Activated CD8-positive, alpha-beta memory T cell treated with anti-CD3 and anti-CD28 coated beads, Interleukin-2, amount 50 U/mL, for 24 hours (primary cell): ENCODE results near the gene GSTCD.
"Not testable (repeated sequence)": the region's sequence is repeated elsewhere in the genome, so short reads cannot be mapped to it uniquely, and the experiment has no call there.

Experiments
- DNase-seq: peaks from one replicate; pipeline ENCODE4 v3.0.0-alpha.2; 2020; ENCODE audit errors: extremely low read depth

Gene GSTCD, protein sequence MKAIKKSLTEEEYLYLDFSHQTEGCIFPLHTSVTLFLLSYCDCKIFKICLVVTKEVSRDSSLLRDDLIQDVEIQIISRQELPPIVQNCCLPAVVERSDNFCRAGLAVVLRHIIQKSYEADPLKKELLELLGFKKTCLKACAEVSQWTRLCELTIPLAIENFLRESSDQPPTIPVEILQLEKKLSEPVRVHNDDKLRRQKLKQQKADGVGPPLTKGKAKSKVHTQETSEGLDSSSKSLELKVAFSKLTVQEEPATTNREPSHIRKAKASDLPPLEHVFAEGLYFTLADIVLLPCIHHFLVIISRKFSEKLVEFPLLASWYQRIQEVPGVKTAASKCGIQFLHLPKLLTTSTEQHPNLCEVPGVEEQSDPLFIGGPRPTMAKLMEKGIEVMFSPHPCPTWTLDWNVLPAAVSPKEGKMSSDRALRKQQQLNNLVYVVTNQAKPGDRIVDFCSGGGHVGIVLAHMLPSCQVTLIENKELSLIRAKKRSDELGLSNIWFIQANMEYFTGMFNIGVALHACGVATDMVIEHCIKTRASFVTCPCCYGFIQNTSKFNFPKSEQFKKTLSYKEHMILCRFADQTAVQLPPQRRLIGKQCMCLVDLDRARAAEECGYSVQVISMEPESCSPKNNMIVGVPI

DNA sequence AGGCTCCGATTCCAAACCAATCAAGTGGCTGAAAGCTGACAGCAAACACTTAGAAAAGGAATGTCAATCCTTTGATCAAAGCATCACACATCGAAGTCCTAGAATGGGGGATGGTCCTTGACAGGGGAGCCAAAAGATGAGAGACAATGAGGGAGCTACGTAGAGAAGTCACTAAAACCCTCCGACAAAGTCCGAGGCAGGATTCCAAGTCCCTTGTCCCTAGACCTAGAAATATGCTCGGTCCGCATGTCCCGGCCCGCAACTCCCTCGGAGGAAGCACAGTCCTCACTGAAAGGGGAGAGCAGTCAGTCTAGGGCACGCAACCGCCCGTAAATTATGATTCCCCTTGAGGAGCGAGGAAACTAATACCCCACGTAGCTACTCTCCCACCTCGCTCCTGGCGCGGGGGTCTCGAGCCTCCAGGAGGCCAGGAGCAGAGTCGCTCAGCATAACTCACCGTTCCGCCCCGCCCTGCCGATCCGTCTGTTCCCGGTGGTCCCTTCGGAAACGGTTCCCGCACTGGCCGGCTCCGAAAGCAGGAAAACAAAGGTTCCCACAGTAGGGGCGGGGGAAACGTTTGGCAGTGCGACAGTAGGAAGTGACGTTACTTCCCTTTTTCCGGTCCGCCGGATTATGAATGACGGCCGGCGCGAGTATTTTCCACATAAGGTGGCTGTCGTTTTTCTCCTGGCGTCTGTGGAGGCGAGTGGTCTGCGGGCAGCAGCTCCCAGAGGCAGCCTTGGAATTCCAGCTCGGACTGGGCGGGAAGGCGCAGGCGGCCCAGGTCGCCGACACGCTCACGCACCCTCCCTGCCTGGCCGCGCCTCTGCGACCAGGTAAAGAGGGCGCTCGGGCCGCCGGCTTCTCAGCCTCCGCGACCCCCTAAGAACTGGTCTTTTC lies at the start of gene GSTCD, which contains the start of gene INTS12:
Gene GSTCD (plus strand): TSS at position 604 of the 900 bp plus-strand sequence. CDS start 8,830 bp downstream, outside the sequence.
Gene INTS12 (minus strand): TSS at position 509 of the 900 bp plus-strand sequence. CDS start 8,684 bp downstream, outside the sequence.
- DNase-seq: peak; percentile 76

DNA sequence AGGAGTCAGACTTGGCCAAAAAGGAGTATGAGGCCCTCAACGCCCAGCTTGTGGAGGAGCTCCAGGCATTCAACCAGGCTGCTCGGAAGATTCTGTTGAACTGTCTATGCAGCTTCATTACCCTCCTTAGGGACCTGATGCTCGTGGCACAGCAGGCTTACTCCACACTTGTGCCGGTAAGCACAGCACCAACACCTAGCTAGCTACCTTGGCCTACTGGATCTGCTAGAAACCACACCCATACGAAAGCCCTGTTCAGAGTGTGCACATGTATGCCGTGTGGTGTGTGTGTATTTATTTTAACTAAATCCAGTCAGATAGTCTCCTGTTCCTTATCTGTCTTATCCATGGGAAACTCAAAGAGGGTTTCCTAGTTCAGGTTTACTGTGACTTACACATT lies 49.4 kb upstream of the GSTCD start:
- DNase-seq: no peak

GRCh38 chr4:105661028-105661427 lies 47.6 kb upstream of the GSTCD start:
- no peak for DNase-seq

DNA sequence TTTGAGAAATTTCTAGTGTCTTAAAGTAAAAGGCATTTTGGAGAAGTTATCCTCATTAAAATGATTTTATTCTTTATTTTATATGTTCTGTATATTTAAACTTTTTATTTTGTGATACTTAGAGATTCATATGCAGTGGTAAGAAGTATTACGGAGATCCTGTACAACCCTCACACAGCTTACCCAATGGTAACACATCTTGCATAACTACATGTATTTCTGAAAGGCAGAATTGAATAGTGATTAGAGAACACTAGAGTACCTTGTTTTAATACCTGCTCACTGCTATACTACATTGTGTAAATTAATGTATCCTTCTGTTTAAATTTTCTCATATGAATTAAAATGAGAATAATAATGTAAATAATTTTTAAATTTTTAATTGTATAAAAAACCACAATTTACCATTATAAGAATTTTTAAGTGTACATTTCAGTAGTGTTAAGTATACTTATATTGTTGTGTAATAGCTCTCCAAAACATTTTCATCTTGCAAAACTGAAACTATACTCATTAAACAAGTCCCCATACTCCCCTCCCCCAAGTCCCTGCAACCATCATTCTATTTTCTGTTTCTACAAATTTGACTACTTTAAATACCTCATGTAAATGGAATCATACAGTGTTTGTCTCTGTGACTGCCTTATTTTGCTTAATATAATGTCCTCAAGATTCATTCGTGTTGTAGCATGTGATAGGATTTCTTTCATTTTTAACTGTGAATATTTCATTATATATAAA lies 45.5 kb upstream of the GSTCD start:
- DNase-seq: no peak

DNA sequence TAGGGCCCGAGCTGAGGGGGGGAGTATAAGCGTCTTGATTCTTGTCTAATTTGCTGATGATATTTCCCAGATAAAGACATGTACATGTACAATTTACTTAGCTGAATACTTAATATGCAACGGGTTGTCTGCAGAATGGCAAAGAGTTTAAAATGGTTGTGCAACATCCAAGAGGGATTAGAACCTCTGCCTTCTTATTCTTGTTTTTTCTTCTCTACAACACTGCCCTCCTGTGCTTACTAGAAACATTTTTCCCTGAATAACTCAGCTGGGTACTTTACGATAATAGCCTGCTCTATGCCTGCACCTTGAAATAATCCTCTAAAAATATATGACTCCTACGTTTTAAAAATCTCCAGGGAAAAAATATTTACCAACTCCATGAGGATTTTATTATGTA lies 41.9 kb upstream of the GSTCD start:
- no peak for DNase-seq

- DNase-seq: no peak
Observed at GRCh38 chr4:105670684-105671083, 37.9 kb upstream of the GSTCD start.

- no peak for DNase-seq
Observed at GRCh38 chr4:105671301-105671700, 37.3 kb upstream of the GSTCD start.

DNA sequence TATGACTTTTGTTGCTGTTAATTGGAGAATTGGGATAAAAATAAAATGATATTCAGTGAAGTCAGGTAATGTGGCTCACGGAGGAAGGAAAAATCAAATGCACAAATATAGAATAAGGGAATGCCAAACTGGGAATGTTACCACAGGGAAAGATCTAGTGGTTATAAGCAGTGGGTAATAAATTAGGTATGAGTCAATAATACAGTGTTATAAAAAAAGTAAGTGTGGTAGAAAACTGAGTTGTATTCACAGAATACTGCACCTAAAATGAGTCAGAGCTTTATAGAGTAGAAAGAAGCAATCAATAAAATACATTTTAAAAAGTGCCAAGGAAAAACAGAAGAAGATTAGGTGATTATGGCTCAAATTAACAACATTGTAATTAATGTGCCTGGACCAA lies 34.6 kb upstream of the GSTCD start:
- no peak for DNase-seq

- DNase-seq: no peak
Observed at GRCh38 chr4:105677709-105678108, 30.9 kb upstream of the GSTCD start.

DNA sequence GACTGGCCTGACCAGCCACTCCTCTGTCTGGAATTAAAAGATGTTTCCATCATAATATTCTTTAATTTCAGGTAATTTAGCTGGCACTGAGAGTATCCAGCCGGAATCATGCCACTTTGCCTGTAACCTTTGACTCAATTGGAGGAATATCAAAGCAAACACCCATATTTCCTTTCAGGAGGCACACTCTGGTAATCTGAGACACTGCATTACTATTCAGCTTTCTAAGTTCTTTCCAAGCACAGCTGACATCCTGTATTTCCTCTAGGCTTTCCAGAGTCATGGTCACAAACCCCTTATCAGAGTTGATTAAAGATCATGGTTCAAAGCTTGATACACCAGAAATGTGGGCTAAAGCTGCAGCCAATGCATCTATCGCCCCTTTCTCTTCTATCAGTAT lies 29.4 kb upstream of the GSTCD start:
- DNase-seq: no peak

DNA sequence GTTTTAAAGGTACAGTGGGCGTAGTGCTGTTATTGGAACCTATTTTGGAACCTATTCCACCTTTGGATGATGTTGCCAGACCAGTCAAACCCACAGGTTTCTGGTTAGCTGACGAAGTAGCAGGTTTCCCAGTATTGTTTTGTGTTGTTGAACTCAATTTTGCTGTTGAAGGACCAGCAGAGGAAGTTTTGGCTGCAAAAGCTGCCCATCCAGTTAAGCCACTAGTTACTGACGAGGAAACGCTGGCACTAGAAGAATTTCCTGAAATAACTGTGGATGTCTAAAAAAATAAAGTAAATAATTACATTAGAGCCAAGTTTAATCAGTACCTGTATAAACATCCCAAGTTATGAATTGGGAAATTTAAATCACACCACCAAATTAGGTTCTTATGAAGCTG lies 25.5 kb upstream of the GSTCD start:
- no peak for DNase-seq

DNA sequence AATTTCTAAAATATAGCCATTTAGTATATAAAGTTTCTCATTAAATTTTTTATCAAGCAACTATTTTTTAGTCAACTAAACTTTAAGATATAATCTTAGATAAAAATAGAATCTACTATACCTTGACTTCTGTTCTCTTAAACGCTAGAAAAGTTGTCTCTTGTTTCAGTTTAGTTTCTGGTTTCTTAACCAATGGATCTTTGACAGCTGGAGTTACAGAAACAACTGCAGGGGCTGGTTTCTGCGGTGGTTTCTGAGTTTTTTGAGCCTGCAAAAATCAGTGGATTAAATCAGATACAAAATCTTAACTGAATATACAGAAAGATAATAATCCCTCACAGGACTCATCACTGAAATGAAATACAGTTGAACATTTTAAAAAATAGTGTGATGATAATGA lies 22.0 kb upstream of the GSTCD start:
- no peak for DNase-seq

GRCh38 chr4:105694812-105695211 lies 13.8 kb upstream of the GSTCD start:
- DNase-seq: not testable (repeated sequence)

DNA sequence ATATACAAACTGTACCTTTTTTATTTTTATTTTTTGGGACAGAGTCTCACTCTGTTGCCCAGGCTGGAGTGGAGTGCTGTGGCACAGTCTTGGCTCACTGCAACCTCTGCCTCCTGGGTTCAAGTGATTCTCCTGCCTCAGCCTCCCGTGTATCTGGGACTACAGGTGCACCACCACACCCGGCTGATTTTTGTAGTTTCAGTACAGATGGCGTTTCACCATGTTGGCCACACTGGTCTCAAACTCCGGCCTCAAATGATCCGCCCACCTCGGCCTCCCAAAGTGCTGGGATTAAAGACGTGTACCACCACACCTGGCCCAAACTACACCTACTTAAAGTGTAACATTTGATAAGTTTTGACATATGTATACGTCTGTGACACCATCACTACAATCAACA lies 12.8 kb upstream of the GSTCD start:
- not testable (repeated sequence) for DNase-seq

DNA sequence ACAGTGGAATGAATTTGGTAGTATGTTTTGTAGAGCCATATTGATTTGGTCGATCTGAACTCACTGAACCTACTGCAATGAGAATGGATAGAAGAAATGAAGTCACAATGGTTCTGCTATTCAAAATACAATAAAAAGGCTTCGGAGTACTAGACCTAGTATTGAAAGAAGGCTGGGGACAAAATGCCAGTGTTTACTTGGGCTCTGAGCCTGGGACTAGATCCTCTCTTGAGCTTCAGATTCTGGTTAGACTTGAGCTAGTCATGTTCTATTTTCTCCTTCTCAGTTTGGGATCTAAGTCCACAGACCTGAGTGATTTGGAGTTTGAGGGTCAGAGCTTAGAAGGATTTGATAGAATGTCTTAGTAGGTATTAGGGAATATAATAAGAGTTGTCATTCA lies 10.0 kb upstream of the GSTCD start:
- DNase-seq: no peak

DNA sequence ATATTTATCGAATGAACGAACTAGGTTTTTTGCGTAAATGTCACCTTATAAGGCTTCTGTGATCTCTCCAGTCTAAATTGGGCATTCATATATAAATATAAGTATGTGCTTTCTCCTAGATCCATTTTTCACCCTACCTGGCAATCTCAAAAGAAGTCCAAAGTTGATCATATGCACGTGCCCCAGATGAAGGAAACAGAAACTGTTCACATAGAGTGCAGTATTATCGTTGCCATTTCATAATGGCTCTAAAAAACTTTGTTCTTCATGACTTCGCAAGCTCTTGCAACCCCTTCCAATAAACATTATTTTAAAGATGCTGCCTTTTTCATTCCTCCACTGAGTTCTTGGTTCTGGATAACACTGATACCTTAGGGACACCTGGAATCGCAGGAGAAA lies 803 bp upstream of the GSTCD start:
- DNase-seq: no peak

DNA sequence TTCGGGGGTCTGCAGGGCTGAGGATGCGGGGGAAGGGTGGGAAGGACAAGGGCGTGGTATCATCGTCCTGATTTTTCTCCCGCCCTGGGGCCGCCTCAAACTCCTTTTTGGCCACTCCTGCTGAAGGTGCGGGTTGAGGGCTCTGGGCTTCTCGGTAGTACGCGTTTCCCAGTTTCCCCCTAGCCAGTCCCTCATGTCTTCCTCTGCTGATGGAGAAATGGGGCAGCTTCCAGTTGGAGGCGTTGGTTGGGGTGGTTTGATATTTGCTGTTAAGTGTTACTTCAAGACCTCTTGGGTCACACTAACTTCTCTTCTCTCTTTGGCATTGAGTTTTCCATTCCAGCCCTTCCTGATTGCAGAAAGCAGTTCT lies 482 bp downstream of the GSTCD start:
- DNase-seq: no peak

DNA sequence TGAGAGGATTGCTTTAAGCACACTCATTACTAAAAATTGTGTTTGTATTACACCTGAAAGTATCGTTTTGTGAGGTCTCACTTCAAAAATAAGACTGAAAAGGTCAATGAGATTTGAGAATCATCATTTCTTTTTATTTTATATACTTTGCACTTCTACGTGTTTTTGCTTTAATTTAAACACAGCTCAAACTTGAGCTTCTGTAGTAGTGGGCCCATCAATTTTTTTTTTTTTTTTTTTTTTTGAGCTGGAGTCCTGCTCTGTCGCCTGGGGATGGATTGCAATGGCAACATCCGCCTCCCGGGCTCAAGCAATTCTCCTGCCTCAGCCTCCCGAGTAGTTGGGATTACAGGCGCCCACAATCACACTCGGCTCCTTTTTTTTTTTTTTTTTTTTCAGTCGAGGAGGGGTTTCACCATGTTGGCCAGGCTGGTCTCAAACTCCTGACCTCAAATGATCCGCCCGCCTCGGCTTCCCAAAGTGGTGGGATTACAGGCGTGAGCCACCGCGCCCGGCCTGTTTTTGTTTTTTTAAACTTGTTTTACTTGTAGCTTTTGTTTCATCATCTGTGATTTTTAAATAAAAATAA lies 1.5 kb downstream of the GSTCD start:
- DNase-seq: no peak

- no peak for DNase-seq
Observed at GRCh38 chr4:105710678-105711077, 2.1 kb downstream of the GSTCD start.

DNA sequence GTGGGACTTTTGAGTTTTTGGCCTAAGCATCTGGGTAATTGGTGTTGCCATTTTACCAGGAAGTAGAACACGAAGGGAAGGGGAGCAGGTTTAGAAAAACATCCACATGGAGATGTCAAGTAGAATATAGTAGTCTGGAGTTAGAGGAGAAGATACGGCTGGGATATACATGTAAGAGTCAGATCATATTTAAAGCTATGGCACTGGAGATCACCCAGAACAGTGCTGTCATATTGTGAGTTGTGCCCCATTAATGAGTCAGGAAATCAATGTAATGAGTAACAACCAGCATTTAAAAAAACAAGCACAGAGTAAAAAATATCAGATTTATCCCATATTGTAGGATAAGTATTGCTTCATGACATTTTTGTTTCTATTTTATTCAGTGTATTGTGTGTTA lies 4.2 kb downstream of the GSTCD start:
- no peak for DNase-seq

DNA sequence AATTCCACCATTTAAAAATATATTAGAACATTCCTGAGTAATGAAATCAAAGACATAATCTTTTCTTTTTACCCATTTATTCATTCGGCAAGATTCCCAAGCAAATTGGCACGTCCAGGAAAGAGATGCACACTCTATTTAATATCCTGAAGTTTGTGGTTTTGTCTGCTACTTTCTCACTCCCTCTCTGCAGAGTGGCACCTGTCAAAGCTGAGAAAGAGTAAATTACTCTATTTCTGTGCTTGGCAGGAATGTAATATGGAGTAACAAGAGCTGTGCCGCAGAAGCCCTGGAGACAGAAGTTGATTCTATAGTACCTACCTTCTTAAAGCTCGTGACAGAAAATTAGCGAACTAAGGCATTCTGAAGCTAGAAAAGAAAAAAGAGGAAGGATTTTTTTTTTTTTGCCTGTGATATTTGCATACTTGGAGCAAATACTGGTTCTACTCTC lies 5.5 kb downstream of the GSTCD start:
- no peak for DNase-seq
